AG04450 (cell line): ENCODE results near the gene FOSL1. TPM values are rescaled to one million over a fixed set of nuclear protein-coding genes. Genes with fewer than 3 reads are reported as not detected.

Source experiments
- CTCF ChIA-PET: fragments of 300-600, 350-600 bp; formaldehyde crosslinking; extraction: SDS; loops from one replicate; lab custom pipeline; 2022; ENCODE audit warnings: antibody characterized with exemption, inconsistent platforms; lab: Charles Lee
- POLR2A ChIA-PET: fragments of 350-600 bp; formaldehyde crosslinking; extraction: SDS; loops from one replicate; lab custom pipeline; 2021; ENCODE audit warnings: antibody characterized with exemption, inconsistent platforms; lab: Yijun Ruan, JAX
- DNase-seq: peaks from one replicate; pipeline ENCODE4 v3.0.0-alpha.2; 2011; ENCODE audit warnings: low read depth, low spot score
- H3K27ac ChIP-seq: one replicate; pipeline ENCODE4 v1.5.1; 2012; ENCODE audit warnings: low read depth, low read length, control low read depth
- H3K27me3 ChIP-seq: one replicate; pipeline ENCODE4 v1.6.0; 2012; ENCODE audit warnings: low read length; ENCODE audit not compliant: control insufficient read depth, insufficient read depth
- H3K4me3 ChIP-seq: 2 replicates; pipeline ENCODE4 v1.5.1; 2011; ENCODE audit warnings: mild to moderate bottlenecking, low read depth, low read length, control low read depth
- H3K9me3 ChIP-seq: 2 replicates; pipeline ENCODE4 v1.5.1; 2012; ENCODE audit warnings: low read length; ENCODE audit not compliant: control insufficient read depth, insufficient read depth
- polyA plus RNA-seq: library from polyadenylated mRNA; depleted of rRNA; stranded (reverse); fragments of >200 nt; gene quantifications from 2 replicates; pipeline ENCODE4 v1.2.3, GENCODE V29; 2011
- TF ChIP-seq, protein P1 (sequence below): IDR thresholded peaks from 2 replicates; pipeline ENCODE4 v1.5.1; 2011; ENCODE audit warnings: low read depth, low read length, control low read depth, inconsistent platforms

Gene FOSL1
- polyA plus RNA-seq, 1 experiment, result 7.9 TPM

DNA sequence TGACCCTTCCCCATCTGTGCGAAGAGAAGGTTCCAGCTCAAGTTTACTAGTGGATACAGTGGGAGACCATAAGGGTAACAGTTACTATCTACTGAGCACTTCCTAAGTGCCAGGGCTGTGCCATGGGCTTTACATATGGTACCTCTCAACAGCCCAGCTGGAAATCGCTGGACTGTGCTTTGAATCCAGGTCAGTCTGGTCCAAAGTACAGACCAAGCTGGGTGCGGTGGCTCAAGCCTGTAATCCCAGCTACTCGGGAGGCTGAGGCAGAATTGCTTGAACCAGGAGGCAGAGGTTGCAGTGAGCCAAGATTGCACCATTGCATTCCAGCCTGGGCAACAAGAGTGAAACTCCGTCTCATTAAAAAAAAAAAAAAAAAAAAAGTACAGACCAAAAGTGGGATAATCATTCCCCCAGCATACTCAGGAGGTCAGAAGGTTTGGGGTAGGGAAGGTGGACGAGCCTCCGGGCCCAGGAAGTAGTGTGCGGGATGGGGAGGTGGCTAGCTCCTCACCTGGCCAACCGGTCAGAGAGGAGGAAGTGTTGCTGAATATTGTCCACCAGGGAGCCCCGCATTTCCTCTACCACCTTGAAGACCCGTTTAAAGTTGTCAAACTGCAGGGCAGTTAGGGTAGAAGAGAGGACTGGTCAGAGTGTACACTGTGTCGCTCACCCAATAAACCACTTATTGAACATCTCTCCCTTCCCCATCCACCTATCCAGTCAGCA lies 14.2 kb downstream of the FOSL1 start:
- no peaks in the 10 kb centered on the region for H3K9me3 ChIP-seq
- TF ChIP-seq, protein P1, sequence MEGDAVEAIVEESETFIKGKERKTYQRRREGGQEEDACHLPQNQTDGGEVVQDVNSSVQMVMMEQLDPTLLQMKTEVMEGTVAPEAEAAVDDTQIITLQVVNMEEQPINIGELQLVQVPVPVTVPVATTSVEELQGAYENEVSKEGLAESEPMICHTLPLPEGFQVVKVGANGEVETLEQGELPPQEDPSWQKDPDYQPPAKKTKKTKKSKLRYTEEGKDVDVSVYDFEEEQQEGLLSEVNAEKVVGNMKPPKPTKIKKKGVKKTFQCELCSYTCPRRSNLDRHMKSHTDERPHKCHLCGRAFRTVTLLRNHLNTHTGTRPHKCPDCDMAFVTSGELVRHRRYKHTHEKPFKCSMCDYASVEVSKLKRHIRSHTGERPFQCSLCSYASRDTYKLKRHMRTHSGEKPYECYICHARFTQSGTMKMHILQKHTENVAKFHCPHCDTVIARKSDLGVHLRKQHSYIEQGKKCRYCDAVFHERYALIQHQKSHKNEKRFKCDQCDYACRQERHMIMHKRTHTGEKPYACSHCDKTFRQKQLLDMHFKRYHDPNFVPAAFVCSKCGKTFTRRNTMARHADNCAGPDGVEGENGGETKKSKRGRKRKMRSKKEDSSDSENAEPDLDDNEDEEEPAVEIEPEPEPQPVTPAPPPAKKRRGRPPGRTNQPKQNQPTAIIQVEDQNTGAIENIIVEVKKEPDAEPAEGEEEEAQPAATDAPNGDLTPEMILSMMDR, result no peak
- ChIA-PET CTCF (interaction anchor here (0.7 to 8.9 kb wide), 20 partner anchors 12 to 182 kb away, joined by 3 to 157 read pairs (median 8); partner anchors contain the start of genes EFEMP2, MUS81 and SF3B2), POLR2A (interaction anchor here (0.7 to 1.7 kb wide), 2 partner anchors 16 to 28 kb away, joined by 7 to 8 read pairs; partner anchors contain the start of gene CFL1)
- no peak overlapping the region for H3K27ac ChIP-seq
- H3K27me3 ChIP-seq, result no peaks in the 10 kb centered on the region
- H3K4me3 ChIP-seq, result no peak overlapping the region
- no peak for DNase-seq

DNA sequence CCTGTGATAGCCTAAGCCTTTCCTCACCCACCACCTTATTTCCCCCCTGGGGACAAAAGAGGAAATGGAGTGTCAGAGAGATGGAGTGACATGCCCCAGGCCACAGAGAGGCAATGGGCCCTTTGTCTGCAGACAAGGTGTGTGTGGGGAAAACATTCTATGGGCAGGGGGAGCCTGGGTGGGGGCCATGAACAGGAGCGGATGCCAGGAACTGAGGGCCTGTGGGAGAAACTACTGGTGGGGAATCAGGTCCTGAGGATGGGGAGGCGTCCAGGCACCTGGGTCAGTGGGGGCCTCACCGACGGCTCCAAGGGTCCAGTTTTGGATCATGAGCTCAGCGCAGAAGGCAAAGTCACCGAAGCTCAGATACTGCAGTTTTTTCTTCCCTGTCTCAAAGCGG lies 15.0 kb downstream of the FOSL1 start:
- no peak for DNase-seq
- Histone ChIP-seq H3K4me3 (no peak overlapping the region), H3K27ac (no peak overlapping the region), H3K27me3 (no peaks in the 10 kb centered on the region), H3K9me3 (no peaks in the 10 kb centered on the region)
- POLR2A ChIA-PET, result interaction anchor here (0.6 to 1.7 kb wide), 7 partner anchors 15 to 248 kb away, joined by 3 to 8 read pairs (median 6); partner anchors contain the start of genes CFL1, MUS81 and SIPA1
- TF ChIP-seq, protein P1, result no peak
- CTCF ChIA-PET, result interaction anchor here (0.6 to 8.9 kb wide), 41 partner anchors 11 to 222 kb away, joined by 3 to 157 read pairs (median 6); partner anchors contain the start of genes EFEMP2, KAT5, MUS81 and SART1

DNA sequence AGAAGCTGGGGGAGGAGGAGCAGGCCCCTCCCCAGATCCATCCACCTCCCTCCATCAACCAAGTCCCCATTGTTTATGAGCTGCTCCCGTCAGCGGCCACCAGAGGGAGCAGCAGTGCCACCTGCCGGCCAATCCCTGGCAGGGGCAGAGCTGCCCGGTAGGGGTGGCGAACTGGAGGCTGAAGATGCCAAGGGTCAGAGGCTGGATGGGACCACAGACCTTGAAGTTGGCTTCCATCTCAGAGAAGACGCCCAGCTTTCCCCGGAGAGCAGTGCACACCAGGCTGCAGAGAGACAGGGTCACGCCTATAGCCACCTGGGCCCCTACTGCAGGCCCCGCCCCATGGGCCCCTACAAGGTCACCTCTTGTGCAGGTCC lies 15.5 kb downstream of the FOSL1 start:
- Histone ChIP-seq H3K27ac (no peak overlapping the region), H3K9me3 (no peaks in the 10 kb centered on the region), H3K27me3 (no peaks in the 10 kb centered on the region), H3K4me3 (no peak overlapping the region)
- POLR2A ChIA-PET, result interaction anchor here (0.6 to 1.7 kb wide), 7 partner anchors 14 to 247 kb away, joined by 3 to 7 read pairs (median 5); partner anchors contain the start of genes CFL1, MUS81 and SIPA1
- no peak for DNase-seq
- TF ChIP-seq, protein P1, result peak; percentile 100
- CTCF ChIA-PET, result interaction anchor here (0.6 to 8.9 kb wide), 46 partner anchors 11 to 318 kb away, joined by 3 to 157 read pairs (median 5); partner anchors contain the start of genes BANF1, EFEMP2, KAT5 and MUS81

DNA sequence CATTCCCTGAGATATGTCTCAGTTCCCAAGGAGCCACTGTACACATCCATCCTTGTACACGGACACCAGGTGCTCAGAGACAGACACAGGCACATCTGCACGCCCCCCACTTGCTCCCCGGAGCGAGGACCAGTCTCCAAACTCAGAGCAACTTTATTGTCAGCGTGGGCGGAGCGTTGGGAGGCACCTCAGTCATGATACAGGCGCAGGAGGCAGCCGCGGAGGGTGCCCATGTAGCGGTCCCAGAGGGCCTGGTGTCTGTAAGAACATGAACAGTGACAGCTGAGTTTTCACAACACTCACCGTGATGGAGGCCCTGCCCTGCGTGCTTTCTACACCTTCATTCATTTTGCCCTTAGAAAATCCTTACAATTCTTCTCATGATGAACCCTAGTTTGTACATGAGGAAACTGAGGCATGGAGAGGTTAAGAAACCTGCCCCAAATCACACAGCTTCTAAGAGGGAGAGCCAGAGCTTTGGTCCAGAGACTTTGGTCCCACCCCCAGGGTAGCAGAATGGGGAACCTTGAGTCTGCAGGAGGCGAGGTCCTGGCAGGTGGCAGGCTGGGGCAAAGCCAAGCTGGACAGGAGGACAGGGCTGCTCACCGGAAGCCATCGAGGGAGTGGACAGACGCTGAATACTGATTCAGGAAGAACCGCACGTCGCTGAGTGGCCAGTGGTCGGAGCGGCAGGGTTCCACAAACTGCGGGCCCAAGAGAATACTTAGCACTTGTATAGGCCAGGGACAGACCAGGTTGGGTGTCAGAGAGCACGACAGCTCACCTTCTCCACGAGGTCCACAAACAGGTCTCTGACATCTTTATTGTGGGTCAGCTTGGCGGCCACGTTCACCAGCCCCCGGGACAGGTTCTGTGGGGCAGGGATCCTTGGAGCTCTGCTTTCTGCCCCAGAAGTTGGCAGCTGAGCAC lies 16.1 kb downstream of the FOSL1 start:
- TF ChIP-seq, protein P1, result no peak
- Histone ChIP-seq H3K9me3 (no peaks in the 10 kb centered on the region), H3K27me3 (no peaks in the 10 kb centered on the region), H3K4me3 (no peak overlapping the region), H3K27ac (no peak overlapping the region)
- POLR2A ChIA-PET, result interaction anchor here (0.6 to 1.7 kb wide), 6 partner anchors 15 to 246 kb away, joined by 3 to 7 read pairs (median 4); partner anchors contain the start of genes CFL1, MUS81 and SIPA1
- CTCF ChIA-PET, result interaction anchor here (0.6 to 8.9 kb wide), 39 partner anchors 10 to 318 kb away, joined by 3 to 157 read pairs (median 6); partner anchors contain the start of genes BANF1, EFEMP2, KAT5 and MUS81
- no peak for DNase-seq
